GM19455 (cell line): ENCODE results near the gene METRN.

ENCODE experiments used
- ATAC-seq: cut with Tn5 transposase; IDR thresholded peaks from one replicate; pipeline ENCODE4 v1.9.1; 2021; ENCODE audit not compliant: unreplicated experiment

Gene METRN

GRCh38 chr16:677316-678190 lies 37.4 kb upstream of the METRN start:
- ATAC-seq, result no peak

GRCh38 chr16:678209-678857 lies 36.6 kb upstream of the METRN start:
- no peak for ATAC-seq

- ATAC-seq, result no peak
These were observed 35.8 kb upstream of the METRN start for GRCh38 chr16:678858-679813.

GRCh38 chr16:679814-680624 lies 34.9 kb upstream of the METRN start, which contains the start of gene STUB1:
STUB1 (plus strand) TSS chr16:680410; CDS start chr16:680526, 116 bp downstream.
- ATAC-seq, result no peak

GRCh38 chr16:680625-680945 lies 34.3 kb upstream of the METRN start:
- no peak for ATAC-seq

- no peak for ATAC-seq
These were observed 33.8 kb upstream of the METRN start for GRCh38 chr16:680967-681745.

- no peak for ATAC-seq
These were observed 33.0 kb upstream of the METRN start for GRCh38 chr16:681746-682427.

GRCh38 chr16:682493-683395 lies 32.2 kb upstream of the METRN start:
- ATAC-seq, result no peak

- ATAC-seq, result no peak
These were observed 31.4 kb upstream of the METRN start for GRCh38 chr16:683396-684070.

GRCh38 chr16:684071-684794 lies 30.7 kb upstream of the METRN start, which contains the start of gene JMJD8:
JMJD8 (minus strand) TSS chr16:684334; CDS start chr16:684319, 15 bp downstream.
- peak; percentile 52 for ATAC-seq

- ATAC-seq, result no peak
These were observed 29.8 kb upstream of the METRN start for GRCh38 chr16:684961-685696.

- ATAC-seq, result no peak
These were observed 29.0 kb upstream of the METRN start for GRCh38 chr16:685967-686366.

GRCh38 chr16:686459-687260 lies 28.3 kb upstream of the METRN start:
- ATAC-seq, result no peak

GRCh38 chr16:687499-687898 lies 27.4 kb upstream of the METRN start:
- no peak for ATAC-seq

- ATAC-seq, result no peak
These were observed 25.6 kb upstream of the METRN start for GRCh38 chr16:689175-689897.
